ENCODE results near the gene ST8SIA1. TPM values are rescaled to one million over a fixed set of nuclear protein-coding genes. Genes with fewer than 3 reads are reported as not detected.

ST8SIA1 gene
- total RNA-seq, 2 experiments from 2014 or later = not detected

DNA sequence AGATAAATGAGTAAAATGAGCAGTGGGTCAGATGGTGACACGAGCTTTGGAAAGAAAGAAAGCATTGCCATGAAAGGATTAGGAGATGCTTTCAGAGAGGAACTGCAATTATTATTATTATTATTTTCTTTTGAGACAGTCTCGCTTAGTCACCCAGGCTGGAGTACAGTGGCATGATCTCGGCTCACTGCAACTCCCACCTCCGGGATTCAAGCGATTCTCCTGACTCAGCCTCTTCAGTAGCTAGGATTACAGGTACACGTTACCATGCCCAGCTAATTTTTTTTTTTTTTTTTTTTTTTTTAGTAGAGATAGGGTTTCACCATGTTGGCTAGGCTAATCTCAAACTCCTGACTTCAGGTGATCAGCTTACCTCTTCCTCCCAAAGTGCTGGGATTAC lies 77.4 kb downstream of the ST8SIA1 start:
- BruUV-seq (replicated peaks) = no TSS peak
- no peak overlapping the region for H3K27ac ChIP-seq (ENCODE audit: low read depth, low read length, poor library complexity, severe bottlenecking)
- H3K9me2 ChIP-seq (ENCODE audit: insufficient read depth, low read length) = no peaks in the 10 kb centered on the region
- TF ChIP-seq, protein P1, sequence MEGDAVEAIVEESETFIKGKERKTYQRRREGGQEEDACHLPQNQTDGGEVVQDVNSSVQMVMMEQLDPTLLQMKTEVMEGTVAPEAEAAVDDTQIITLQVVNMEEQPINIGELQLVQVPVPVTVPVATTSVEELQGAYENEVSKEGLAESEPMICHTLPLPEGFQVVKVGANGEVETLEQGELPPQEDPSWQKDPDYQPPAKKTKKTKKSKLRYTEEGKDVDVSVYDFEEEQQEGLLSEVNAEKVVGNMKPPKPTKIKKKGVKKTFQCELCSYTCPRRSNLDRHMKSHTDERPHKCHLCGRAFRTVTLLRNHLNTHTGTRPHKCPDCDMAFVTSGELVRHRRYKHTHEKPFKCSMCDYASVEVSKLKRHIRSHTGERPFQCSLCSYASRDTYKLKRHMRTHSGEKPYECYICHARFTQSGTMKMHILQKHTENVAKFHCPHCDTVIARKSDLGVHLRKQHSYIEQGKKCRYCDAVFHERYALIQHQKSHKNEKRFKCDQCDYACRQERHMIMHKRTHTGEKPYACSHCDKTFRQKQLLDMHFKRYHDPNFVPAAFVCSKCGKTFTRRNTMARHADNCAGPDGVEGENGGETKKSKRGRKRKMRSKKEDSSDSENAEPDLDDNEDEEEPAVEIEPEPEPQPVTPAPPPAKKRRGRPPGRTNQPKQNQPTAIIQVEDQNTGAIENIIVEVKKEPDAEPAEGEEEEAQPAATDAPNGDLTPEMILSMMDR (conservative IDR thresholded peaks at IDR 0.05; ENCODE audit: low read length) = no peak
- TF ChIP-seq EZH2phosphoT487 (IDR thresholded peaks at IDR 0.05; ENCODE audit: borderline replicate concordance, low read depth, low read length) = no peak
- intact Hi-C loops (cut with micrococcal nuclease; ENCODE audit: unreplicated experiment) = no loop called here
- DNase-seq (ENCODE audit: low spot score) = no peak
- H3K4me1 ChIP-seq (ENCODE audit: insufficient read depth, low read length, poor library complexity, severe bottlenecking) = no peaks in the 10 kb centered on the region
- H3K79me2 ChIP-seq (ENCODE audit: insufficient read depth, low read depth, low read length) = no peaks in the 10 kb centered on the region
- H3K36me3 ChIP-seq (ENCODE audit: insufficient read depth, low read length) = no peaks in the 10 kb centered on the region
- H3K4me3 ChIP-seq (ENCODE audit: low read depth, low read length, poor library complexity, severe bottlenecking) = no peak overlapping the region
- no peaks in the 10 kb centered on the region for H4K20me1 ChIP-seq (ENCODE audit: insufficient read depth, low read length)
- no peaks in the 10 kb centered on the region for H3K9me3 ChIP-seq (ENCODE audit: low read length)
- no peak overlapping the region for H2AFZ ChIP-seq (ENCODE audit: low read length)
- no peak overlapping the region for H3K4me2 ChIP-seq (ENCODE audit: low read length)
- POLR2A ChIA-PET = interaction anchor here (0.6 kb wide), 1 partner anchor 43 kb away, joined by 4 read pairs; no protein-coding TSS in a partner anchor
- CTCF ChIA-PET (ENCODE audit: unreplicated experiment) = no interaction called here

DNA sequence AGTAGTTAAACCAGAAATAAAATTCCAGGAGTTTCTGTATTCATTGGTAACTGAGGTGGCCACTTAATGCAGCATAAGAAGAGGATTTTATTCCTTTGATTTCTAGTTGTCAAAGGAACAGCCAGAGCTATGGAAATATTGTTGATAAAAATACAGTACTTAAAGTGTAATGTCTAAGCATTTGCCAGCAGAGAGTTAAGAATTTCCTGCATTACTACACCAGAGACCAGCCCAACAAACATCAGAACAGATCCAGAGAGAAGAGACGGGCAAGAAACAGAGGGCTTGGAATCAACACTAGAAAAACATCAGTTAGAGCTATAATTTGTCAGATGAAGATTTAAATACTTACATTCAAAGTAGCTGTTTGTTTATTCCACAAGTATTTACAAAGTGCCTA lies 77.9 kb downstream of the ST8SIA1 start:
- POLR2A ChIA-PET = interaction anchor here (0.6 kb wide), 1 partner anchor 42 kb away, joined by 4 read pairs; no protein-coding TSS in a partner anchor

DNA sequence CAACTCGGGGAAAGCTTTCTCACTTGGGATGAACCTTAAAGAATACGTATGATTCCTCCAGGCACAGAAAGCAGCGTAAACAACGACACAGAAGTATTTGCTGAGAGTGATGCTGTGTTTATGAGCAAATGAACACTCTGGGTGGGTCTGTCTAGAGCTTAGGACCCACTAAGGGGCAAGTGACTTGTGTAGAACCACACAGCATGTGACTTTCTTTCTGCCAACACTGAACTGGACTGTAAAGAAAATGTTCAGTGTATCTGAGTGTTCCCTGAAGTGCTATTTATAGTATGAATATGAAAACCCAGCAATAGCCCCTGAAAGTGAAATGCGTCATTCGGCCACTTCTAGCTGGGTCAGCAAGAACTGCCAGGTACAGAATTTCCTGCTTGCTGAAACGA lies 78.5 kb downstream of the ST8SIA1 start:
- CTCF ChIA-PET (ENCODE audit: unreplicated experiment) = no interaction called here
- no TSS peak for BruUV-seq (replicated peaks)

More for the DNA sequence above, 77.9 kb downstream of the ST8SIA1 start:
- Histone ChIP-seq H3K4me3 (ENCODE audit: low read depth, low read length, poor library complexity, severe bottlenecking) (no peak overlapping the region), H2AFZ (ENCODE audit: low read length) (no peak overlapping the region), H3K27ac (ENCODE audit: low read depth, low read length, poor library complexity, severe bottlenecking) (no peak overlapping the region), H4K20me1 (ENCODE audit: insufficient read depth, low read length) (no peaks in the 10 kb centered on the region), H3K4me1 (ENCODE audit: insufficient read depth, low read length, poor library complexity, severe bottlenecking) (no peaks in the 10 kb centered on the region), H3K79me2 (ENCODE audit: insufficient read depth, low read depth, low read length) (no peaks in the 10 kb centered on the region), H3K36me3 (ENCODE audit: insufficient read depth, low read length) (no peaks in the 10 kb centered on the region), H3K4me2 (ENCODE audit: low read length) (no peak overlapping the region), H3K9me2 (ENCODE audit: insufficient read depth, low read length) (no peaks in the 10 kb centered on the region), H3K9me3 (ENCODE audit: low read length) (no peaks in the 10 kb centered on the region)
- no peak for DNase-seq (ENCODE audit: low spot score)
- BruUV-seq (replicated peaks) = no TSS peak
- CTCF ChIA-PET (ENCODE audit: unreplicated experiment) = no interaction called here
- no peak for TF ChIP-seq EZH2phosphoT487 (IDR thresholded peaks at IDR 0.05; ENCODE audit: borderline replicate concordance, low read depth, low read length)
- TF ChIP-seq, protein P1 (conservative IDR thresholded peaks at IDR 0.05; ENCODE audit: low read length) = no peak
- intact Hi-C loops (cut with micrococcal nuclease; ENCODE audit: unreplicated experiment) = no loop called here

More for the DNA sequence above, 78.5 kb downstream of the ST8SIA1 start:
- Histone ChIP-seq H3K9me3 (ENCODE audit: low read length) (no peaks in the 10 kb centered on the region), H3K4me2 (ENCODE audit: low read length) (no peak overlapping the region), H4K20me1 (ENCODE audit: insufficient read depth, low read length) (no peaks in the 10 kb centered on the region), H3K9me2 (ENCODE audit: insufficient read depth, low read length) (no peaks in the 10 kb centered on the region), H3K4me1 (ENCODE audit: insufficient read depth, low read length, poor library complexity, severe bottlenecking) (no peaks in the 10 kb centered on the region), H3K27ac (ENCODE audit: low read depth, low read length, poor library complexity, severe bottlenecking) (no peak overlapping the region), H3K79me2 (ENCODE audit: insufficient read depth, low read depth, low read length) (no peaks in the 10 kb centered on the region), H3K36me3 (ENCODE audit: insufficient read depth, low read length) (no peaks in the 10 kb centered on the region), H3K4me3 (ENCODE audit: low read depth, low read length, poor library complexity, severe bottlenecking) (no peak overlapping the region), H2AFZ (ENCODE audit: low read length) (no peak overlapping the region)
- no peak for TF ChIP-seq EZH2phosphoT487 (IDR thresholded peaks at IDR 0.05; ENCODE audit: borderline replicate concordance, low read depth, low read length)
- TF ChIP-seq, protein P1 (conservative IDR thresholded peaks at IDR 0.05; ENCODE audit: low read length) = no peak
- POLR2A ChIA-PET = interaction anchor here (1.0 to 1.1 kb wide), 2 partner anchors 12 to 17 kb away, joined by 3 to 4 read pairs; no protein-coding TSS in a partner anchor
- DNase-seq (ENCODE audit: low spot score) = no peak
- intact Hi-C loops (cut with micrococcal nuclease; ENCODE audit: unreplicated experiment) = no loop called here
